22Rv1 (cell line): ENCODE data around the gene TIMP3.

ENCODE experiments used
- ZFX ChIP-seq: fragments of 450-650 bp; IDR thresholded peaks from 2 replicates; pipeline ENCODE4 v1.6.1; 2017; ENCODE audit warnings: antibody characterized with exemption, borderline replicate concordance
- TF ChIP-seq, protein P1 (sequence below): fragments of 450-650 bp; IDR thresholded peaks from 2 replicates; pipeline ENCODE4 v1.5.1; 2017; ENCODE audit warnings: mild to moderate bottlenecking

DNA sequence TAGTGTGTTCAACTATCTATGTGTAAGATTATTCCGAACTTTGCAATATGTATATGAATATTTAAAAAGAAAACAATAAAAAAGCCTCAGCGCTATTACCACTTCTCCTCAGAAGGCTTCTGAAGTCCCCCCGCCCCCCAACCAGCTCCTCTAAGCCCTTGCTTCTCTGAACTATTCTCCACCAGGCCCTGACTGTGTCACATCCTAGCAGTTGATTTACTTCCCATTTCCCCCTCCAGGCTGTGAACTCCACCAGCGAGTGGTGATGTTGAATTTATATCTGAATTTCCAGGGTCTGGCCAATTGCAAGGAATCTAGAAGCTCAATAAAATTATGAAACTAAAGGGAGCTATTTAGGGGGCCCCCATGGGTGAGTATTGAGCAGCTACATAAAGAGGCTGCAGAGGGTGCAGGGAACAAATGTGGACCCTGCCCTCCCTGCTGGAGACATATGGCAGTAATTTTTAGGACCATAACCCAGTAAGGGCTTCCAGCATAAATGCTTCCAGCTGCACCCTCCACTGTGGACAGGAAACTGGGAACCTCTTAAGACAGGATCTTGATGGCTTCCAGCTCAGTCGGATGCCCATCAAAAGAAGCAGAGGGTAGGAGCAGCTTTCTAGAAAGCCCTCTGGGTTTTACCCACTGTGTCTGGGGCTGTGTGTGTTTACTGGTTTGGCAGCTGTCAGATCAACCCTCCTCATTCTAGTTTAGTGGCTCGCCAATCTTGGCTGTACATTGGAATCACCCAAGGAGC lies 81.4 kb downstream of the TIMP3 start:
- TF ChIP-seq, protein P1, sequence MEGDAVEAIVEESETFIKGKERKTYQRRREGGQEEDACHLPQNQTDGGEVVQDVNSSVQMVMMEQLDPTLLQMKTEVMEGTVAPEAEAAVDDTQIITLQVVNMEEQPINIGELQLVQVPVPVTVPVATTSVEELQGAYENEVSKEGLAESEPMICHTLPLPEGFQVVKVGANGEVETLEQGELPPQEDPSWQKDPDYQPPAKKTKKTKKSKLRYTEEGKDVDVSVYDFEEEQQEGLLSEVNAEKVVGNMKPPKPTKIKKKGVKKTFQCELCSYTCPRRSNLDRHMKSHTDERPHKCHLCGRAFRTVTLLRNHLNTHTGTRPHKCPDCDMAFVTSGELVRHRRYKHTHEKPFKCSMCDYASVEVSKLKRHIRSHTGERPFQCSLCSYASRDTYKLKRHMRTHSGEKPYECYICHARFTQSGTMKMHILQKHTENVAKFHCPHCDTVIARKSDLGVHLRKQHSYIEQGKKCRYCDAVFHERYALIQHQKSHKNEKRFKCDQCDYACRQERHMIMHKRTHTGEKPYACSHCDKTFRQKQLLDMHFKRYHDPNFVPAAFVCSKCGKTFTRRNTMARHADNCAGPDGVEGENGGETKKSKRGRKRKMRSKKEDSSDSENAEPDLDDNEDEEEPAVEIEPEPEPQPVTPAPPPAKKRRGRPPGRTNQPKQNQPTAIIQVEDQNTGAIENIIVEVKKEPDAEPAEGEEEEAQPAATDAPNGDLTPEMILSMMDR: no peak
- TF ChIP-seq ZFX: no peak
